Kidney epithelial cell (primary cell): ENCODE results near the gene HTRA1. TPM values are rescaled to one million over a fixed set of nuclear protein-coding genes. Genes with fewer than 3 reads are reported as not detected.

Experiments
- DNase-seq: peaks from one replicate; pipeline ENCODE4 v3.0.0-alpha.2; 2010; ENCODE audit warnings: low read depth
- H3K27me3 ChIP-seq: 2 replicates; pipeline ENCODE4 v1.6.0; 2011; ENCODE audit warnings: low read length; ENCODE audit not compliant: control insufficient read depth, insufficient read depth
- H3K36me3 ChIP-seq: 2 replicates; pipeline ENCODE4 v1.5.1; 2011; ENCODE audit warnings: low read length; ENCODE audit not compliant: control insufficient read depth, insufficient read depth
- H3K4me3 ChIP-seq: 2 replicates; pipeline ENCODE4 v1.5.1; 2011; ENCODE audit warnings: low read depth, mild to moderate bottlenecking, control low read depth, low read length
- total RNA-seq: library from RNA; depleted of rRNA; stranded (reverse); fragments of >200 nt; gene quantifications from 2 replicates; pipeline ENCODE4 v1.2.3, GENCODE V29; 2015
- TF ChIP-seq, protein P1 (sequence below): IDR thresholded peaks from 2 replicates; pipeline ENCODE4 v1.5.1; 2011; ENCODE audit warnings: mild to moderate bottlenecking, moderate library complexity, low read length, control low read depth, inconsistent platforms; ENCODE audit not compliant: insufficient read depth, poor library complexity, severe bottlenecking

Gene HTRA1
- total RNA-seq, 1 donor from 2014 or later: 110 TPM

DNA sequence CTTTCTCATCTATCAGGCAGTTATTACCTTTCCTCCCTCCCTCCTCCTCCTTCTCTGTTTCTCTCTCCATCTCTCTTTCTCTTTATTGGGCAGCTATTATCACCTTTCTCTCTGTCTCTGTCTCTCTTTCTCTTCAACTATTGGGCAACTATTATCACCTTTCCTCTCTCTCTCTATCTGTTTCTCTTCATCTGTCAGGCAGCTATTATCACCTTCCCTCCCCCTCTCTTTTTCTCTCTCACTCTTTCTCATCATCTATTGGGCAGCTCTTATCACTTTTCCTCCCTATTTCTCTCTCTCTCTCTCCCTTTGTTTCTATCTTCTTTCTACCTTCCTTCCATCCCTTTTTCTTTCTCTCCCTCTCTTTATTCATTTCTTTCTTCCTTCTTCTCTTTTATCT lies 100.4 kb downstream of the HTRA1 start:
- TF ChIP-seq, protein P1, sequence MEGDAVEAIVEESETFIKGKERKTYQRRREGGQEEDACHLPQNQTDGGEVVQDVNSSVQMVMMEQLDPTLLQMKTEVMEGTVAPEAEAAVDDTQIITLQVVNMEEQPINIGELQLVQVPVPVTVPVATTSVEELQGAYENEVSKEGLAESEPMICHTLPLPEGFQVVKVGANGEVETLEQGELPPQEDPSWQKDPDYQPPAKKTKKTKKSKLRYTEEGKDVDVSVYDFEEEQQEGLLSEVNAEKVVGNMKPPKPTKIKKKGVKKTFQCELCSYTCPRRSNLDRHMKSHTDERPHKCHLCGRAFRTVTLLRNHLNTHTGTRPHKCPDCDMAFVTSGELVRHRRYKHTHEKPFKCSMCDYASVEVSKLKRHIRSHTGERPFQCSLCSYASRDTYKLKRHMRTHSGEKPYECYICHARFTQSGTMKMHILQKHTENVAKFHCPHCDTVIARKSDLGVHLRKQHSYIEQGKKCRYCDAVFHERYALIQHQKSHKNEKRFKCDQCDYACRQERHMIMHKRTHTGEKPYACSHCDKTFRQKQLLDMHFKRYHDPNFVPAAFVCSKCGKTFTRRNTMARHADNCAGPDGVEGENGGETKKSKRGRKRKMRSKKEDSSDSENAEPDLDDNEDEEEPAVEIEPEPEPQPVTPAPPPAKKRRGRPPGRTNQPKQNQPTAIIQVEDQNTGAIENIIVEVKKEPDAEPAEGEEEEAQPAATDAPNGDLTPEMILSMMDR: no peak

More for the DNA sequence above, 100.4 kb downstream of the HTRA1 start:
- no peak overlapping the region for H3K4me3 ChIP-seq
- no peaks in the 10 kb centered on the region for H3K36me3 ChIP-seq
- DNase-seq: no peak
- peaks cover 9% of the 10 kb centered on the region for H3K27me3 ChIP-seq

Other genes starting within 250 kb of the HTRA1 start
- gene BTBD16, start 190.3 kb upstream of the HTRA1 start, total RNA-seq: 2.0 TPM in 1 of 2 replicates, not detected in the other
- 42.5 and 48.7 TPM in 2 replicates for gene PLEKHA1, start 86.8 kb upstream of the HTRA1 start, total RNA-seq
- gene ARMS2, start 6.9 kb upstream of the HTRA1 start, total RNA-seq: not detected in 2 replicates
- gene DMBT1, start 99.2 kb downstream of the HTRA1 start, total RNA-seq: under 0.01 and 0.13 TPM in 2 replicates
- not detected in 2 replicates for gene C10orf120, start 238.3 kb downstream of the HTRA1 start, total RNA-seq